ENCODE measurements around the gene MVP. TPM values are rescaled to one million over a fixed set of nuclear protein-coding genes. Genes with fewer than 3 reads are reported as not detected.
A peak's percentile ranks its signal among the peaks of the same experiment; 100 is the strongest.

MVP gene
- total and polyA plus RNA-seq, 2 donors (not counting 1 experiment from before 2014, with no cell fraction given): 109 to 121 TPM

- no peak overlapping the region for H3K9ac ChIP-seq (ENCODE audit: low read length)
- no peak for DNase-seq
- Mint-ChIP-seq H3K27me3 (no peaks in the 10 kb centered on the region), H3K27ac (peak overlapping the region; percentile 99), H3K9me3 (ENCODE audit: insufficient read depth) (no peaks in the 10 kb centered on the region), H3K4me1 (peaks cover 21% of the 10 kb centered on the region), H3K4me3 (peak overlapping the region; percentile 96)
- peak overlapping the region; percentile 78 for H2AFZ ChIP-seq (ENCODE audit: insufficient read depth, low read depth, low read length, poor library complexity, severe bottlenecking)
- H4K20me1 ChIP-seq (ENCODE audit: control insufficient read depth, insufficient read depth, low read length, poor library complexity, severe bottlenecking): peaks cover 6% of the 10 kb centered on the region
- peaks cover 4 to 19% of the 10 kb centered on the region in 2 experiments for H3K36me3 ChIP-seq (replicated peaks in 1 of 2; ENCODE audit: control extremely low read depth in 1 of 2, control insufficient read depth in 1 of 2, extremely low read depth in 1 of 2, insufficient read depth in 2 of 2, low read length in 1 of 2)
- no peak overlapping the region for H3K4me3 ChIP-seq (ENCODE audit: control extremely low read depth in 1 of 5, extremely low read depth in 1 of 5, insufficient read depth in 1 of 5, low read depth in 2 of 5, low read length in 4 of 5)
- ChIA-PET CTCF (interaction anchor here (0.8 to 1.4 kb wide), 3 partner anchors 15 to 63 kb away, joined by 4 to 6 read pairs (median 4); partner anchors contain the start of genes KCTD13 and PAGR1), POLR2A (interaction anchor here (0.5 to 1.3 kb wide), 7 partner anchors 18 to 1000 kb away, joined by 3 to 7 read pairs (median 3); partner anchors contain the start of genes SH2B1, TAOK2 and TMEM219)
- peaks cover 16% of the 10 kb centered on the region for H3K79me2 ChIP-seq (ENCODE audit: control insufficient read depth, insufficient read depth, low read length)
- H3K27me3 ChIP-seq (replicated peaks in 1 of 4; ENCODE audit: control extremely low read depth in 1 of 4, control insufficient read depth in 3 of 4, insufficient read depth in 4 of 4, low read length in 3 of 4): no peaks in the 10 kb centered on the region
- H3K27ac ChIP-seq (ENCODE audit: low read length in 2 of 2): peak overlapping the region; percentile 96 to 97
- peaks cover 14 to 19% of the 10 kb centered on the region in 2 donors for H3K4me1 ChIP-seq (ENCODE audit: control insufficient read depth in 2 of 2, insufficient read depth in 2 of 2, low read length in 2 of 2)
- peak overlapping the region; percentile 89 for H3K4me2 ChIP-seq (replicated peaks; ENCODE audit: low read depth, low read length, poor library complexity, severe bottlenecking)
- WGBS (ENCODE audit: insufficient coverage): 97% methylated on average over 5 of the region's 16 CpGs
- intact Hi-C loops (cut with micrococcal nuclease): loop anchor here (1.0 to 10.0 kb wide), 13 partner anchors 15 to 531 kb away; partner anchors contain the start of genes ASPHD1, C16orf54, INO80E and KCTD13
- H3K9me3 ChIP-seq (ENCODE audit: control extremely low read depth in 1 of 3, control insufficient read depth in 2 of 3, insufficient read depth in 1 of 3, low read length in 2 of 3): peaks cover 0 to 4% (median 0%) of the 10 kb centered on the region in 3 donors
- TF ChIP-seq EZH2 (IDR thresholded peaks at IDR 0.05; ENCODE audit: borderline replicate concordance, insufficient read depth, low read depth, low read length, poor library complexity, severe bottlenecking) (no peak), CTCF (IDR thresholded peaks at IDR 0.05) (no peak)
- no peak for ATAC-seq (ENCODE audit: low read depth)
Observed at GRCh38 chr16:29863669-29863984, 43.4 kb downstream of the MVP start.

GRCh38 chr16:29864205-29864604, 43.9 kb downstream of the MVP start:
- CTCF ChIA-PET: interaction anchor here (0.6 to 1.4 kb wide), 7 partner anchors 8 to 186 kb away, joined by 3 to 4 read pairs (median 3); partner anchors contain the start of gene PAGR1
- H3K4me1 Mint-ChIP-seq: peaks cover 21% of the 10 kb centered on the region
- H3K4me3 ChIP-seq (ENCODE audit: control extremely low read depth in 1 of 5, extremely low read depth in 1 of 5, insufficient read depth in 1 of 5, low read depth in 2 of 5, low read length in 4 of 5): no peak overlapping the region
- peaks cover 16% of the 10 kb centered on the region for H3K79me2 ChIP-seq (ENCODE audit: control insufficient read depth, insufficient read depth, low read length)
- DNase-seq (no peak), ATAC-seq (ENCODE audit: low read depth) (no peak)
- TF ChIP-seq CTCF (IDR thresholded peaks at IDR 0.05) (no peak), EZH2 (IDR thresholded peaks at IDR 0.05; ENCODE audit: borderline replicate concordance, insufficient read depth, low read depth, low read length, poor library complexity, severe bottlenecking) (no peak)
- intact Hi-C loops (cut with micrococcal nuclease): loop anchor here (5.0 to 10.0 kb wide), 2 partner anchors 117 to 531 kb away; partner anchors contain the start of genes C16orf54 and ZNF48
- H4K20me1 ChIP-seq (ENCODE audit: control insufficient read depth, insufficient read depth, low read length, poor library complexity, severe bottlenecking): peaks cover under 1% of the 10 kb centered on the region
- H3K36me3 ChIP-seq (replicated peaks in 1 of 2; ENCODE audit: control extremely low read depth in 1 of 2, control insufficient read depth in 1 of 2, extremely low read depth in 1 of 2, insufficient read depth in 2 of 2, low read length in 1 of 2): peaks cover 4 to 15% of the 10 kb centered on the region in 2 experiments
- H2AFZ ChIP-seq (ENCODE audit: insufficient read depth, low read depth, low read length, poor library complexity, severe bottlenecking): peak overlapping the region; percentile 78
- H3K9me3 ChIP-seq (ENCODE audit: control extremely low read depth in 1 of 3, control insufficient read depth in 2 of 3, insufficient read depth in 1 of 3, low read length in 2 of 3): peaks cover 0 to 4% (median 0%) of the 10 kb centered on the region in 3 donors
- H3K4me3 Mint-ChIP-seq: no peak overlapping the region
- 88% methylated on average over 7 of the region's 9 CpGs for WGBS (ENCODE audit: insufficient coverage)
- no peak overlapping the region for H3K27ac Mint-ChIP-seq
- POLR2A ChIA-PET: interaction anchor here (0.6 to 1.2 kb wide), 2 partner anchors 26 to 109 kb away, joined by 3 to 4 read pairs; partner anchors contain the start of gene TAOK2
- no peak overlapping the region for H3K27ac ChIP-seq (ENCODE audit: low read length in 2 of 2)
- H3K9ac ChIP-seq (ENCODE audit: low read length): no peak overlapping the region
- no peaks in the 10 kb centered on the region for H3K27me3 ChIP-seq (replicated peaks in 1 of 4; ENCODE audit: control extremely low read depth in 1 of 4, control insufficient read depth in 3 of 4, insufficient read depth in 4 of 4, low read length in 3 of 4)
- no peaks in the 10 kb centered on the region for H3K27me3 Mint-ChIP-seq
- H3K4me2 ChIP-seq (replicated peaks; ENCODE audit: low read depth, low read length, poor library complexity, severe bottlenecking): no peak overlapping the region
- peaks cover 14 to 19% of the 10 kb centered on the region in 2 donors for H3K4me1 ChIP-seq (ENCODE audit: control insufficient read depth in 2 of 2, insufficient read depth in 2 of 2, low read length in 2 of 2)
- H3K9me3 Mint-ChIP-seq (ENCODE audit: insufficient read depth): no peaks in the 10 kb centered on the region

Measured in B cell (primary cell).